ENCODE results near the gene MFNG.

DNA sequence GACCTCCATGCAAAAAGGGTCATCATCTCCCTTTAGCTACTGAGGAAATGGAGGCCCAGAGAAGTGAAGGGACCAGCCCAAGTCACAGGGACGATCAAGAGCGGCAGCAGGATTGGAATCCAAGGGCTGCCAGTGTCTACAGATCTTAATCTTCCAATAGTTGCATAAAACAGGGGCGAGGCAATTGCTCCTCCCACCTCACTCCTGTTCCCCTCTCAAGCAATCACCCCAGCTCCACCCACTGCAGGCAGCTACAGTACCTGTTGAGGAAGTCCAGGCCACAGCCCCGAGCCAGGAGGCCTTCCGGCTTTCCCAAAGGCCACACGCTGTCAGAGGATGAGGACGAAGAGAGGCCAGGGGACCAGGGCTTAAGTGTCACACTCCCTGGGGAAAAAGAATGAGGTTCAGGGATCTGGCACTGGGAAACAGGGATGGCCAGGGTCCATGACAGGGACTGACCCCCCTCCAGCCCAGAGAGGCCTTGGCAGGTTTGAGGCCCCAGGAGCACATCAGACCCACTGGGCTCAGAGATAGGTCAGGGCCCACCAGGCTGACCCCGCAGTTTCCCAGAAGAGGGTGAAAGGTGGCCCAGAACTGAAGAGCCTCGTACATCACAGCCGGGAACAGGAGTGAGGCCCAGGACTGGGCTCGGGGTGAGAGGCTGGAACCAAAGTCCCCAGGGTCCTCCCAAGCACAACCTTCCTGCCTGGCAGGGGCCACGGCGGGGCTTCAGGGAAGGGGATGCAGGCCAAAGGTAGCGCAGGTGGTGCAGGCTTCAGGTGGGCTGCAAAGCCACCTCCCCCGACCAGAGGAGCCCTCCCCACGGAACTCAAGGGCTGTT is 16.4 kb upstream of the MFNG start:
- TF ChIP-seq, protein P1, sequence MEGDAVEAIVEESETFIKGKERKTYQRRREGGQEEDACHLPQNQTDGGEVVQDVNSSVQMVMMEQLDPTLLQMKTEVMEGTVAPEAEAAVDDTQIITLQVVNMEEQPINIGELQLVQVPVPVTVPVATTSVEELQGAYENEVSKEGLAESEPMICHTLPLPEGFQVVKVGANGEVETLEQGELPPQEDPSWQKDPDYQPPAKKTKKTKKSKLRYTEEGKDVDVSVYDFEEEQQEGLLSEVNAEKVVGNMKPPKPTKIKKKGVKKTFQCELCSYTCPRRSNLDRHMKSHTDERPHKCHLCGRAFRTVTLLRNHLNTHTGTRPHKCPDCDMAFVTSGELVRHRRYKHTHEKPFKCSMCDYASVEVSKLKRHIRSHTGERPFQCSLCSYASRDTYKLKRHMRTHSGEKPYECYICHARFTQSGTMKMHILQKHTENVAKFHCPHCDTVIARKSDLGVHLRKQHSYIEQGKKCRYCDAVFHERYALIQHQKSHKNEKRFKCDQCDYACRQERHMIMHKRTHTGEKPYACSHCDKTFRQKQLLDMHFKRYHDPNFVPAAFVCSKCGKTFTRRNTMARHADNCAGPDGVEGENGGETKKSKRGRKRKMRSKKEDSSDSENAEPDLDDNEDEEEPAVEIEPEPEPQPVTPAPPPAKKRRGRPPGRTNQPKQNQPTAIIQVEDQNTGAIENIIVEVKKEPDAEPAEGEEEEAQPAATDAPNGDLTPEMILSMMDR (IDR thresholded peaks at IDR 0.05), result no peak
- TF ChIP-seq POLR2A (IDR thresholded peaks at IDR 0.05), result no peak
